HG02798 (cell line): ENCODE measurements around the gene MYMX.
A peak's percentile ranks its signal among the peaks of the same experiment; 100 is the strongest.

ENCODE experiments used
- ATAC-seq: cut with Tn5 transposase; IDR thresholded peaks from one replicate; pipeline ENCODE4 v1.9.1; 2021; ENCODE audit warnings: mild to moderate bottlenecking; ENCODE audit not compliant: unreplicated experiment, poor library complexity

Gene MYMX

GRCh38 chr6:44217332-44218143 lies 812 bp downstream of the MYMX start:
- no peak for ATAC-seq

- ATAC-seq, result peak; percentile 69
Observed at GRCh38 chr6:44219053-44219814, 2.5 kb downstream of the MYMX start.

GRCh38 chr6:44219815-44220784 lies 3.4 kb downstream of the MYMX start:
- ATAC-seq, result no peak

GRCh38 chr6:44220913-44221290 lies 4.2 kb downstream of the MYMX start:
- ATAC-seq, result no peak

- peak; percentile 52 for ATAC-seq
Observed at GRCh38 chr6:44221291-44221960, 4.7 kb downstream of the MYMX start.

- ATAC-seq, result no peak
Observed at GRCh38 chr6:44221961-44222335, 5.2 kb downstream of the MYMX start.

- ATAC-seq, result no peak
Observed at GRCh38 chr6:44222486-44223318, 6.0 kb downstream of the MYMX start.

GRCh38 chr6:44223319-44224028 lies 6.7 kb downstream of the MYMX start, which contains the start of gene SLC29A1:
TSS of gene SLC29A1 (plus strand) at chr6:44223595. CDS start at chr6:44227314, 3,719 bp downstream.
- ATAC-seq, result peak; percentile 46

GRCh38 chr6:44224029-44224964 lies 7.6 kb downstream of the MYMX start:
- ATAC-seq, result no peak

- no peak for ATAC-seq
Observed at GRCh38 chr6:44224965-44225305, 8.2 kb downstream of the MYMX start.

GRCh38 chr6:44225579-44226325 lies 9.0 kb downstream of the MYMX start:
- ATAC-seq, result no peak

- no peak for ATAC-seq
Observed at GRCh38 chr6:44226368-44227147, 9.8 kb downstream of the MYMX start.

- no peak for ATAC-seq
Observed at GRCh38 chr6:44227148-44227793, 10.5 kb downstream of the MYMX start.

- ATAC-seq, result no peak
Observed at GRCh38 chr6:44228031-44228430, 11.3 kb downstream of the MYMX start.

- ATAC-seq, result no peak
Observed at GRCh38 chr6:44228433-44228832, 11.7 kb downstream of the MYMX start.

- ATAC-seq, result no peak
Observed at GRCh38 chr6:44228836-44229235, 12.1 kb downstream of the MYMX start.
